Measurements from ENCODE around the gene CTRL.

DNA sequence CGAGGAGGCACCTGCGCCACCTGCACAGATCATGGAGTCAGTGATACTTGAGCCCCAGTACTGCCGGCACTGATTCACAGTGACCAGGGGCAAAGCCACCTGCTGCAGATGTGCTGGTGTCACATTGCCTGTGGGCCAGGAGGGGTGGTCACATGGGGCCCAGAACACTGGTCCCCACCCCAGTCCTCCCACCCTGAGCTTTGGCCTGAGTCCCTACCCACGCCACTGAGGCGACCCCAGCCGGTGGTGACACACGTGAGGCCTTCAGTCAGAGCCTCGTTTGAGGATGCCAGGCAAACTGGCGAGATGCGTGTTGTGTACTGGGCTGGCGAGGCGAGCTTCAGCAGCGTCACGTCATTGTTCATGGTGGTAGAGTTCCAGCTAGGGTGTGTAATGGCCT lies 1.5 kb downstream of the CTRL start:
- TF ChIP-seq NRF1 (IDR thresholded peaks at IDR 0.05; ENCODE audit: low read depth, low read length) (no peak), CTCF (IDR thresholded peaks at IDR 0.05) (no peak)
- TF ChIP-seq, protein P1, sequence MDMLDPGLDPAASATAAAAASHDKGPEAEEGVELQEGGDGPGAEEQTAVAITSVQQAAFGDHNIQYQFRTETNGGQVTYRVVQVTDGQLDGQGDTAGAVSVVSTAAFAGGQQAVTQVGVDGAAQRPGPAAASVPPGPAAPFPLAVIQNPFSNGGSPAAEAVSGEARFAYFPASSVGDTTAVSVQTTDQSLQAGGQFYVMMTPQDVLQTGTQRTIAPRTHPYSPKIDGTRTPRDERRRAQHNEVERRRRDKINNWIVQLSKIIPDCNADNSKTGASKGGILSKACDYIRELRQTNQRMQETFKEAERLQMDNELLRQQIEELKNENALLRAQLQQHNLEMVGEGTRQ (IDR thresholded peaks at IDR 0.05; ENCODE audit: borderline replicate concordance, low read depth, low read length) = no peak

All from SK-N-SH (cell line).